GM20000 (cell line): ENCODE results near the gene AGMO.

Source experiments
- DNase-seq: peaks from one replicate; pipeline ENCODE4 v3.0.0; 2012; ENCODE audit warnings: low spot score
- TF ChIP-seq, protein P1 (sequence below): IDR thresholded peaks from 2 replicates; pipeline ENCODE4 v1.5.1; 2012; ENCODE audit warnings: mild to moderate bottlenecking, control low read depth; ENCODE audit errors: extremely low read depth, missing control alignments

The AGMO gene

DNA sequence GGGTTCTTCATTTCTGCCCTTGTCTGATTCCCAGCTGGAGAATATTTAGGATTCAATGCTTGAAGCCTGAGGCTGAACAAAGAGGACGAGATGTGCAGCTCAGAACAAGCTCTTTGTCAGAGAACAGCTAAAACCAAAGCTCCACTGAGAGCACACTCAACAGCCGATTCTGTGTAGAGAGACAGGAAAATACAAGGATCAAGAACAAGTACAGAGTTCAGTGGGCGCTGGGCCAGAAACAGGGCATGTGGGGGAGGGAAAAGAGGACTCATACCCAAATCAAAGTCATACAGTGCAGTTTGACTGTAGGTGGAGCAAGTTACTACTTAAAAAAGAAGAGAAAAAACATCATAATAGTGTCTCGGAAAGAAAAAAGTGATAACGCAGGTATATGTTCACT lies at the start of gene AGMO:
TSS of gene AGMO (minus strand) at position 181 of the 400 bp plus-strand sequence.
- DNase-seq, result no peak
- TF ChIP-seq, protein P1, sequence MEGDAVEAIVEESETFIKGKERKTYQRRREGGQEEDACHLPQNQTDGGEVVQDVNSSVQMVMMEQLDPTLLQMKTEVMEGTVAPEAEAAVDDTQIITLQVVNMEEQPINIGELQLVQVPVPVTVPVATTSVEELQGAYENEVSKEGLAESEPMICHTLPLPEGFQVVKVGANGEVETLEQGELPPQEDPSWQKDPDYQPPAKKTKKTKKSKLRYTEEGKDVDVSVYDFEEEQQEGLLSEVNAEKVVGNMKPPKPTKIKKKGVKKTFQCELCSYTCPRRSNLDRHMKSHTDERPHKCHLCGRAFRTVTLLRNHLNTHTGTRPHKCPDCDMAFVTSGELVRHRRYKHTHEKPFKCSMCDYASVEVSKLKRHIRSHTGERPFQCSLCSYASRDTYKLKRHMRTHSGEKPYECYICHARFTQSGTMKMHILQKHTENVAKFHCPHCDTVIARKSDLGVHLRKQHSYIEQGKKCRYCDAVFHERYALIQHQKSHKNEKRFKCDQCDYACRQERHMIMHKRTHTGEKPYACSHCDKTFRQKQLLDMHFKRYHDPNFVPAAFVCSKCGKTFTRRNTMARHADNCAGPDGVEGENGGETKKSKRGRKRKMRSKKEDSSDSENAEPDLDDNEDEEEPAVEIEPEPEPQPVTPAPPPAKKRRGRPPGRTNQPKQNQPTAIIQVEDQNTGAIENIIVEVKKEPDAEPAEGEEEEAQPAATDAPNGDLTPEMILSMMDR, result no peak

DNA sequence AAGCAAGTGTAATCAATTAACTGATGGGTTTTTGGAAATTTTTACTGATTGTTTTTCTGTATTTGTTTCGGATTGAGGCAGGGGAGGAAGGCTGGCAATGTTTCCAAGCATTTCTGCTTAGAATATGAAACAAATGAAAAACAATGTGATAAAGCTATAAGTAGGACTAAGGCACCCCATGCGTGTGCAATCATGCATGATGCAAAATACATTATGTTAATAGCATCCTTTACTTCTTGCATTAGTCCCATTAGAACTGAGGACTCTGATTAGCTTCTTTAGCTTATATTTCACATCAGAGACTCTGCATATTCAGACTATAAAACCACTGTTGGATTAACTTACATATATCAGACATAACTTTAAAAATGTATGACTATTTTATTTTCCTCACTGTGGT lies 48.7 kb upstream of the AGMO start:
- TF ChIP-seq, protein P1, result no peak
- no peak for DNase-seq

DNA sequence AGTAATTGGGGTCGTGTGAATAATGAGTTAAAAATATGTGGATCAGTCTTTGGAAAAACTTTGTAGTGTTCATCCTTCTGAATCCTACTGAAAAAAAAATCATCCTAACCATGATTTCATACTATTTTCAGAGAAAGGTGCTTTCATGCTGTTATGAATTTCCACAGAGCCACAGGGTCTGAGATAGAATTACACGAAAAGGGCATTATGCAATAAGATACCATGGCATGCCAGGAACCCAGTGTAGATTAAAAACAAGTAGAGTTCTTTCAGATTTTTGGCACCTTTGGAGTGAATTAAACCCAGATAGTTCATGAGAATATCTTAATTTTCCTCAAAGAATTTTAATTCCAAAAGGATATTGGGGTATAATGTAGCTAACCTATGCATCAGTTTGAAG lies 47.5 kb upstream of the AGMO start:
- TF ChIP-seq, protein P1, result no peak
- no peak for DNase-seq

DNA sequence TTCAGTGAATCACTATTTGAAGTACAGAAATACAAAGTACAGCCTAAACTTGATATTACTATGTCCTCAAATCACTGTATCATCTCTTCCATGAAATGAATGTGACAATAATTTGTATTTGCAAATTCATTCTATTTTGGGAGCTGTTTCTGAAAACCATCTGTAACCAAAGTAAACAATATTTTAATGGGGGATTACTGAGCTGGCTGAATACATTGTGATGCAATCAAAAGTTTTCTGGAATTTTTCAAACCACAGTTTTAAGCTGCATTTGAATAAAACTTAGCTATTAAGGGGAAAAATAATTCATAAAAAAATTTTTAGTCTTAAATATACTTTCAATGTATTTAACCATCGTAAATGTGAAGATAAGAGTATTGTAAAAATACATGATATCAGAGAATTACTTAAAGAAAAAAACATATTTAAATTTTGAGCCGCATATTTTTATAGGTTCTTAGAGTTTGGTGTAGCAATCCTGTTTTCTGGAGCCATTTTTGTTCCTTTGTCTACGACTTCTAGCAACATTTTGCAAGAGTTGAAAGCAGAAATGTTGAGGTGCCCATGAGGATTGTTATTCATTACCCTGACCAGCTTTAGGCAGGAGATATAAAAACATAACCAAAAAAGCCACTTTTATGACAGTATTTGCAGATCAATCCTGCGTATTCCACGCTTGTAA lies 45.9 kb upstream of the AGMO start:
- TF ChIP-seq, protein P1, result no peak
- DNase-seq, result no peak

DNA sequence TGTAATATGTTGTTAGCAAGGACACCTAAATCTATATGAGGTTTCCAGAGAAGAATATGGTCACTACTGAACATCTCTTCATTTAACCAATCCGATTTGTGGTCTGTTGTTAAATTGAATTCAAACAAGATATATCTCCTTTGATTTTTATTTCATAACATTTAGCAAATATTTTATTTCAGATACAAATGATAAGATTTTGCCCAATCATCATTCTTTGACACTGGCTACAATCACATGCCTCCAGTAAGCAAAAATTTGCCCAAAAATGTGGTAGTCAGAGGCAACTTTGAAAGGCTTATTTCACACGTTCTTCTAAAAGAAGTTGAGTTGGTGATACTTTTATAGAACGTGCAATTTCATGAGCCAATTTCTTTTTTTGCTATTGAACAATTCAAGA lies 44.7 kb upstream of the AGMO start:
- TF ChIP-seq, protein P1, result no peak
- DNase-seq, result no peak

DNA sequence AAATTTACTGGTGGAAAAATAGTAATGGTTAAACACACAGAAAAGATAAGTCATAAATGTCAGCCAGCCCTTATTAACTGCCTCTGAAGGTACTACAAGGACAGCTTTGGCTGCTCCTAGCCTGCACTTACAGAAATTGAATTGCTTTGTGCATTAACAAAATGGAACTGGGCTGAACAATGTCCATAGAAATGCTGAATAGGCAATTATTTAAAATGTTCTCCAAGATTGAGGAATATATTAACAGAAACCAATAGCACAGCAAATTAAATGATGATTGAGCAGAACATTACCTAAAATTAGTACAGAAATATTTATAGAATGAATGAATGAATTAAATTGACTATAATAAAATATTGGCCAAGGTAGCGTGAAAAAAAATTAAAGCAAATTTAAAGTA lies 42.4 kb upstream of the AGMO start:
- no peak for DNase-seq
- TF ChIP-seq, protein P1, result no peak

DNA sequence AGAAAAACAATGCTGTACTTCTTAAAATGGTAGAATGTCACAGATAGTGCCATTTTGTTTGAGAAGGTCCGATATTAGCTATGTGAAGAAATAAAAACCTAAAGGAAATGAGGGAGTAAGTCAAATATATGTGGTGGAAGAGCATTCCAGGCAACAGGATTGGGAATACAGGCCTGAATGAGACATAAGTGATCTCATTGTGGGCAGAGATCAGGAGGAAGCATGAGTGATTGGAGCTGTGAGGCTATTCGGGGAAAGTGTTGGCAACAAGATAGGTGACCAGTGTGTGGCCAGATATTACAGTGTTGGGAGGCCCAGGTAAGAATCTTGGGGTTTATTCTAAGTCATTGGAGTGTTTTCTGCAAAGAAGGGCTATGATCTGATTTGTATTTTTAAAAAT lies 41.3 kb upstream of the AGMO start:
- TF ChIP-seq, protein P1, result no peak
- no peak for DNase-seq
